Mesodermal cell (in vitro differentiated cells): ENCODE results near the gene RALB.
"Not testable (repeated sequence)": the region's sequence is repeated elsewhere in the genome, so short reads cannot be mapped to it uniquely, and the experiment has no call there.

Source experiments
- H3K27ac ChIP-seq: 2 replicates; pipeline ENCODE4 v1.7.0; 2013; ENCODE audit warnings: mild to moderate bottlenecking, low read depth, low read length, moderate library complexity; ENCODE audit not compliant: severe bottlenecking
- H3K36me3 ChIP-seq: 2 replicates; pipeline ENCODE4 v1.7.1; 2013; ENCODE audit warnings: mild to moderate bottlenecking, low read length, moderate library complexity; ENCODE audit not compliant: control insufficient read depth, insufficient read depth
- H3K4me1 ChIP-seq: one replicate; pipeline ENCODE4 v1.7.1; 2013; ENCODE audit warnings: mild to moderate bottlenecking, low read length; ENCODE audit not compliant: insufficient read depth, control insufficient read depth, poor library complexity, severe bottlenecking
- H3K4me3 ChIP-seq: 2 replicates; pipeline ENCODE4 v1.7.0; 2013; ENCODE audit warnings: low read length, control low read depth, mild to moderate bottlenecking; ENCODE audit not compliant: insufficient read depth, poor library complexity, severe bottlenecking; ENCODE audit errors: extremely low read depth
- H3K9me3 ChIP-seq: 2 replicates; pipeline ENCODE4 v1.7.1; 2013; ENCODE audit warnings: mild to moderate bottlenecking, low read length, moderate library complexity; ENCODE audit not compliant: control insufficient read depth
- WGBS, 2 experiments: methylation state at CpG; one replicate each; pipeline ENCODE4 v1.1.5; 2013; ENCODE audit warnings: missing lambda C conversion rate in 2 of 2; ENCODE audit not compliant: insufficient coverage in 2 of 2; 5-methylcytosine and 5-hydroxymethylcytosine counted together

Gene RALB

GRCh38 chr2:120226316-120226715 lies 26.3 kb upstream of the RALB start:
- 93 to 95% methylated on average over 8 to 9 of the region's 9 CpGs for whole genome bisulfite sequencing, 2 experiments
- H3K4me3 ChIP-seq, result no peak overlapping the region
- no peaks in the 10 kb centered on the region for H3K4me1 ChIP-seq
- peaks cover 9% of the 10 kb centered on the region for H3K36me3 ChIP-seq
- peaks cover 8% of the 10 kb centered on the region for H3K9me3 ChIP-seq
- H3K27ac ChIP-seq, result no peak overlapping the region

DNA sequence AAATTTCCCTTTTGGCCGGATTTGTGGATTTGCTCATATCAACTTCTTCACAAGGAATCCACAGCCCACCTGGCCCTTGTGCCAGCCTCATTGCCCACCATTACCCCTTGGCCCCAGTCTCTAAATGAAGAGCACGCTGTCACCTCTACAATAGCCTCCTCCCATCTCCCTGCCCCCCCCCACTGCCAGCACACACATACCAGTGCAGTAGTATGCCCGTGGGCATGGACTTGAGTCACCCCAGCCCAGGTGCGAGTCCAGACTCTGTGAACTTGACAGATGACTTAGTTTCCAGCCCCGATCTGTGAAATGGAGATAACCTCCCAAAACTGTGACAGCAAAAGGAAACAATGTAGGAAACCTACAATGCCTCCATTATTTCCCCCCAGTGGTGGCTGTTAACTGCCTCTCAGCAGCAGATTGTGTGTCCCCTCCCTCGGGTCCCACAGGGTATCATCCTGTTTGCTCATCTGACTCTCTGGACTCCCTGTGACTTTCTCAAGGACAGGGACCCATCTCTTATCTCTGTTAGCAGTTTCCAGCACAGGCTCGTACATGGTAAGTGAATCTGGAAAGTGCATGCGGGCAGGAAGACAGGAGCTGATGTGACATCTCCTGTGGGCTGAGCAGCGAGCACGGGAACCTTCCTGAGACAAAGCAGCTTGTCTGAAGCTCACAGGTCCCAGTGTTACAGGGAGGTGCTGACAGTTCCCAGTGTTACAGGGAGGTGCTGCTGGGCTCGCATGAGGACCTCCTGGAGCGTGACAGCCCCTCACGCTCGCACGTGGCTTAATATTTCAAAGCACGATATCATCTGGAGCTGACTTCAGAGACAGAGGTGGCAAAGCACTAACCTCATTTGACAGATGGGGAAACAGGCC lies 25.3 kb upstream of the RALB start:
- Histone ChIP-seq H3K4me1 (no peaks in the 10 kb centered on the region), H3K27ac (no peak overlapping the region), H3K4me3 (no peak overlapping the region), H3K9me3 (peaks cover 4% of the 10 kb centered on the region), H3K36me3 (peaks cover 4% of the 10 kb centered on the region)
- 80 to 82% methylated on average over 15 to 16 of the region's 16 CpGs for WGBS, 2 experiments

- no peak overlapping the region for H3K4me3 ChIP-seq
- no peak overlapping the region for H3K27ac ChIP-seq
- WGBS, 2 experiments, result 90 to 93% methylated on average over 3 to 4 of the region's 5 CpGs
- no peaks in the 10 kb centered on the region for H3K36me3 ChIP-seq
- no peaks in the 10 kb centered on the region for H3K9me3 ChIP-seq
- no peaks in the 10 kb centered on the region for H3K4me1 ChIP-seq
Observed at GRCh38 chr2:120228503-120228902, 24.1 kb upstream of the RALB start.

DNA sequence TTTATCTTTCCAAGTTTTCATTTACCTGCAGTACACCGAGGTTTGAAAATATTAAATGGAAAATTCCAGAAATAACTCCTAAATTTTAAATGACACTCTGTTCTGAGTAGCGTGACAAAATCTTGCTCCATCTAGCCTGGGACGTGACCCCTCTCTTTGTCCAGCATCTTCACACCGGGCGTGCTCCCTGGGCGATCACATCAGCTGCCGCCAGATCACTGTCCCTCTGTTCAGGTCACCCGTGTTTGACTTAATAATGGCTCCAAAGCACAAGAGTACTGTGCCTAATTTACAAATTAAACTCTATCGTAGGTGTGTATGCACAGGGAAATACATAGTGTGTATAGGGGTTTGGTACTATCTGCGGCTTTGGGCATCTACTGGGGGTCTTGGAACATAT lies 23.3 kb upstream of the RALB start:
- no peaks in the 10 kb centered on the region for H3K9me3 ChIP-seq
- 85 to 90% methylated on average over 7 of the region's 10 CpGs for WGBS, 2 experiments
- no peak overlapping the region for H3K4me3 ChIP-seq
- H3K4me1 ChIP-seq, result no peaks in the 10 kb centered on the region
- no peak overlapping the region for H3K27ac ChIP-seq
- H3K36me3 ChIP-seq, result no peaks in the 10 kb centered on the region

- 88 to 89% methylated on average over 12 to 14 of the region's 17 CpGs for WGBS, 2 experiments
- Histone ChIP-seq H3K27ac (no peak overlapping the region), H3K4me1 (no peaks in the 10 kb centered on the region), H3K36me3 (no peaks in the 10 kb centered on the region), H3K4me3 (no peak overlapping the region), H3K9me3 (no peaks in the 10 kb centered on the region)
Observed at GRCh38 chr2:120230515-120231471, 21.9 kb upstream of the RALB start.

- Histone ChIP-seq H3K9me3 (no peaks in the 10 kb centered on the region), H3K4me3 (no peak overlapping the region), H3K36me3 (no peaks in the 10 kb centered on the region), H3K27ac (no peak overlapping the region), H3K4me1 (no peaks in the 10 kb centered on the region)
- 89 to 100% methylated on average over 4 of the region's 4 CpGs for WGBS, 2 experiments
Observed at GRCh38 chr2:120231564-120231973, 21.1 kb upstream of the RALB start.

GRCh38 chr2:120231974-120232635 lies 20.5 kb upstream of the RALB start:
- Histone ChIP-seq H3K36me3 (no peaks in the 10 kb centered on the region), H3K9me3 (no peaks in the 10 kb centered on the region), H3K4me1 (peaks cover 2% of the 10 kb centered on the region), H3K4me3 (no peak overlapping the region), H3K27ac (no peak overlapping the region)
- 89 to 94% methylated on average over 12 to 14 of the region's 15 CpGs for WGBS, 2 experiments

DNA sequence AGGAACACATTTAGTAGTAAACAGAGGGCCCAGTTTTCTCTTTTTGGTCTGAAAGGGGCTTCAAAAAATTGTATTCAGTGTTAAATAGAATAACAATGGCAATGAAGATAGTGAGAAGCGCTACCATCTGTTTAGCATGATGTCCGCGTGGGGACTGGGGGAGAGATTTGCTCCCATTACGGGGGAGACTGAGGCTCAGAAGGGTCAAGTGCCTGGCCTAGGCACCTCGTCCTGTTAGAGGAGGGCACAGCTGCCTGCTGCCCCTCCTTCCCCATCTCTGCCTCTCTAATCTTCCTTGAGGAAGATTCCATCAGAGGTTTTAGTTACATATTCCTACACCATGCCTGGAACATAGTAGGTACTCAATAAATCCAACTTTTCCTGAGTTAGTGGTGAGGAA lies 19.4 kb upstream of the RALB start:
- H3K4me3 ChIP-seq, result no peak overlapping the region
- no peak overlapping the region for H3K27ac ChIP-seq
- WGBS, 2 experiments, result 86 to 92% methylated on average over 3 to 5 of the region's 5 CpGs
- no peaks in the 10 kb centered on the region for H3K36me3 ChIP-seq
- H3K4me1 ChIP-seq, result peaks cover 10% of the 10 kb centered on the region
- no peaks in the 10 kb centered on the region for H3K9me3 ChIP-seq

DNA sequence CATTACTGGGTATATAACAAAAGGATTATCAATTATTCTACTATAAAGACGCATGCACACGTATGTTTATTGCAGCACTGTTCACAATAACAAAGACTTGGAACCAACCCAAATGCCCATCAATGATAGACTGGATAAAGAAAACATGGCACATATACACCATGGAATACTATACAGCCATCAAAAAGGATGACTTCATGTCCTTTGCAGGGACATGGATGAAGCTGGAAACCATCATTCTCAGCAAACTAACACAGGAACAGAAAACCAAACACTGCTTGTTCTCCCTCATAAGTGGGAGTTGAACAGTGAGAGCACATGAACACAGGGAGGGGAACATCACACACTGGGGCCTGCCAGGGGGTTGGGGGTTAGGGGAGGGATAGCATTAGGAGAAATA lies 17.5 kb upstream of the RALB start:
- H3K9me3 ChIP-seq, H3K4me3 ChIP-seq, H3K27ac ChIP-seq, H3K36me3 ChIP-seq: not testable (repeated sequence)
- peaks cover 24% of the 10 kb centered on the region for H3K4me1 ChIP-seq
- WGBS, 2 experiments, result no CpG with 5 or more reads among the region's 2 CpGs

- 83 to 91% methylated on average over 4 to 6 of the region's 6 CpGs for WGBS, 2 experiments
- Histone ChIP-seq H3K9me3 (no peaks in the 10 kb centered on the region), H3K4me1 (peaks cover 24% of the 10 kb centered on the region), H3K4me3 (no peak overlapping the region), H3K27ac (no peak overlapping the region), H3K36me3 (no peaks in the 10 kb centered on the region)
Observed at GRCh38 chr2:120235681-120236080, 17.0 kb upstream of the RALB start.
